Measurements from ENCODE around the gene NTM. TPM values are rescaled to one million over a fixed set of nuclear protein-coding genes. Genes with fewer than 3 reads are reported as not detected.

The NTM gene
- polyA plus RNA-seq, 1 donor from 2014 or later = 39.4 TPM

DNA sequence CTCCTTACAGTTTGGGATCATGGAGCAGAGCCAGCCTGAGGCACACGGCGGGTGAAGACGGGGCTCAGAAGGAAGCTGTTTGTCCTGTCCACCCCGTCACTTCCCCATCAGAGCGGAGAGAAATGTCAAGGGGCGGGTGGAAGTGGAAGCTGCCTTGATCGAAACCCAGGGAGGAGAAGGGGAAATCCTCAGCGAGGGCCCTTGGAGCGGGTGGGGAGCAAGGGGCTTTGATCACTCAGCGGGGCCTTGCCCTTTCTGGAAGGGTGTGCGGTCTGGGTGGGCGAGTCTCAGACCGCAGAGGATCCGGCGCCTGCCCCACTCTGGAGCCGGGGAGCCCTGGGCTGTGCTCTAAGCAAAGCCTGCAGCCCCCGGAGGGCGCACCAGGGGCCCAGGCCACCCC lies 320.4 kb downstream of the NTM start:
- TF ChIP-seq, protein P1, sequence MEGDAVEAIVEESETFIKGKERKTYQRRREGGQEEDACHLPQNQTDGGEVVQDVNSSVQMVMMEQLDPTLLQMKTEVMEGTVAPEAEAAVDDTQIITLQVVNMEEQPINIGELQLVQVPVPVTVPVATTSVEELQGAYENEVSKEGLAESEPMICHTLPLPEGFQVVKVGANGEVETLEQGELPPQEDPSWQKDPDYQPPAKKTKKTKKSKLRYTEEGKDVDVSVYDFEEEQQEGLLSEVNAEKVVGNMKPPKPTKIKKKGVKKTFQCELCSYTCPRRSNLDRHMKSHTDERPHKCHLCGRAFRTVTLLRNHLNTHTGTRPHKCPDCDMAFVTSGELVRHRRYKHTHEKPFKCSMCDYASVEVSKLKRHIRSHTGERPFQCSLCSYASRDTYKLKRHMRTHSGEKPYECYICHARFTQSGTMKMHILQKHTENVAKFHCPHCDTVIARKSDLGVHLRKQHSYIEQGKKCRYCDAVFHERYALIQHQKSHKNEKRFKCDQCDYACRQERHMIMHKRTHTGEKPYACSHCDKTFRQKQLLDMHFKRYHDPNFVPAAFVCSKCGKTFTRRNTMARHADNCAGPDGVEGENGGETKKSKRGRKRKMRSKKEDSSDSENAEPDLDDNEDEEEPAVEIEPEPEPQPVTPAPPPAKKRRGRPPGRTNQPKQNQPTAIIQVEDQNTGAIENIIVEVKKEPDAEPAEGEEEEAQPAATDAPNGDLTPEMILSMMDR (IDR thresholded peaks at IDR 0.05; ENCODE audit: poor library complexity, severe bottlenecking) = no peak
- TF ChIP-seq TAF1 (IDR thresholded peaks at IDR 0.05; ENCODE audit: low read depth) = no peak
- TF ChIP-seq EP300 (conservative IDR thresholded peaks at IDR 0.05; ENCODE audit: poor library complexity, severe bottlenecking) = no peak
- TF ChIP-seq EZH2 (IDR thresholded peaks at IDR 0.05; ENCODE audit: borderline replicate concordance, insufficient read depth, low read length, poor library complexity, severe bottlenecking) = no peak
- TF ChIP-seq MXI1 (conservative IDR thresholded peaks at IDR 0.05; ENCODE audit: poor library complexity, severe bottlenecking) = no peak
- TF ChIP-seq RAD21 (conservative IDR thresholded peaks at IDR 0.05) = no peak
- TF ChIP-seq, protein P2, sequence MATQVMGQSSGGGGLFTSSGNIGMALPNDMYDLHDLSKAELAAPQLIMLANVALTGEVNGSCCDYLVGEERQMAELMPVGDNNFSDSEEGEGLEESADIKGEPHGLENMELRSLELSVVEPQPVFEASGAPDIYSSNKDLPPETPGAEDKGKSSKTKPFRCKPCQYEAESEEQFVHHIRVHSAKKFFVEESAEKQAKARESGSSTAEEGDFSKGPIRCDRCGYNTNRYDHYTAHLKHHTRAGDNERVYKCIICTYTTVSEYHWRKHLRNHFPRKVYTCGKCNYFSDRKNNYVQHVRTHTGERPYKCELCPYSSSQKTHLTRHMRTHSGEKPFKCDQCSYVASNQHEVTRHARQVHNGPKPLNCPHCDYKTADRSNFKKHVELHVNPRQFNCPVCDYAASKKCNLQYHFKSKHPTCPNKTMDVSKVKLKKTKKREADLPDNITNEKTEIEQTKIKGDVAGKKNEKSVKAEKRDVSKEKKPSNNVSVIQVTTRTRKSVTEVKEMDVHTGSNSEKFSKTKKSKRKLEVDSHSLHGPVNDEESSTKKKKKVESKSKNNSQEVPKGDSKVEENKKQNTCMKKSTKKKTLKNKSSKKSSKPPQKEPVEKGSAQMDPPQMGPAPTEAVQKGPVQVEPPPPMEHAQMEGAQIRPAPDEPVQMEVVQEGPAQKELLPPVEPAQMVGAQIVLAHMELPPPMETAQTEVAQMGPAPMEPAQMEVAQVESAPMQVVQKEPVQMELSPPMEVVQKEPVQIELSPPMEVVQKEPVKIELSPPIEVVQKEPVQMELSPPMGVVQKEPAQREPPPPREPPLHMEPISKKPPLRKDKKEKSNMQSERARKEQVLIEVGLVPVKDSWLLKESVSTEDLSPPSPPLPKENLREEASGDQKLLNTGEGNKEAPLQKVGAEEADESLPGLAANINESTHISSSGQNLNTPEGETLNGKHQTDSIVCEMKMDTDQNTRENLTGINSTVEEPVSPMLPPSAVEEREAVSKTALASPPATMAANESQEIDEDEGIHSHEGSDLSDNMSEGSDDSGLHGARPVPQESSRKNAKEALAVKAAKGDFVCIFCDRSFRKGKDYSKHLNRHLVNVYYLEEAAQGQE (IDR thresholded peaks at IDR 0.05; ENCODE audit: borderline replicate concordance) = no peak
- no peak for TF ChIP-seq SMC3 (conservative IDR thresholded peaks at IDR 0.05; ENCODE audit: poor library complexity)
- no peak for TF ChIP-seq POLR2AphosphoS5 (IDR thresholded peaks at IDR 0.05)
- Histone ChIP-seq H3K79me2 (replicated peaks; ENCODE audit: insufficient read depth, low read length) (no peaks in the 10 kb centered on the region), H4K20me1 (ENCODE audit: insufficient read depth) (no peaks in the 10 kb centered on the region), H3K4me3 (ENCODE audit: low read length) (no peak overlapping the region), H3K9me2 (ENCODE audit: insufficient read depth, low read length) (no peaks in the 10 kb centered on the region), H3K27ac (ENCODE audit: low read length) (no peak overlapping the region), H3K9ac (ENCODE audit: low read length) (no peak overlapping the region), H3K36me3 (ENCODE audit: insufficient read depth, low read length) (no peaks in the 10 kb centered on the region), H2AFZ (ENCODE audit: low read depth, low read length) (no peak overlapping the region), H3K9me3 (ENCODE audit: low read length) (no peaks in the 10 kb centered on the region), H3K27me3 (ENCODE audit: insufficient read depth, low read depth, low read length) (no peaks in the 10 kb centered on the region), H3K4me2 (ENCODE audit: low read length) (no peak overlapping the region), H3F3A (ENCODE audit: insufficient read depth, low read length, poor library complexity, severe bottlenecking) (no peaks in the 10 kb centered on the region)

DNA sequence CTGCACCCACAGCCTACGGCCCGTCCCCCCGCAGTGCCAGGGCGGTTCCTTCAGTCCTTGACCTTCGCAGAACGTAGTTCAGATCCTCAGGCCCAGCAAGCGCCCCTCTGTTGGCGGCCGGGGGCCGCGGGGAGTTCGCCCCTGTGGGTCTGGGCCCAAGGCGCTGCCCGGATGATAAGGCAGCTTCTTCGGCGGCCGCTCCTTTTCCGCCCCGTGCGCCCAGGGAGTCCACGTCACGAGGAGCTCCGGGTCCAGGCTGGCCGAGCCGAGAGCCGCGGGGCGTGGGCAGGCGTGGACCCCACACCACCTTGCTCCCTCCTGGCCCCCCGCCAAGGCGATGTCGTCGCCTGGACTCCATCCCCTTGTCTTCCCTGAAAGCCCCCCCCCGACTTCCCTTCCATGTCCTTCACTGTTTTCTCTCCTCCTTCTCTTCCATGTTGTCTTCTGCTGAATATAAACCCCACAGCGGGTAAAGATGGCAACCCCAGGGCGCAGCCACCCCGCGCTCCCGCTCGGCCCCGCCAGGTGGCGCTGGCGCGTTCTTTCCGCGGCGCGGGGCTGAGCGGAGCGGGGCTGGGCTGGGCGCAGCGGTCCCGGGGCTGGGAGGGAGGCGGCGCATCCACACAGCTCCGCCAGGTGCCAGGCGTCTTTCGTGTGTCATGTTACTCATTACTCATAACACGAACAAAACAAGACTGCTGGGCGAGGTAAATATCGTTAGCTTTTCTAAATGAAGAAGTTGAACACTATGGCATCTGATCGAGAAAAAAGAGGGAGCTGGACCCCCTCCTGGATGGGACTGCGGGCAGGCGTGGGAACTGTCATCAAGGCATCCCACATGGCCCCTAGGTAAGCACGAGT lies 321.0 kb downstream of the NTM start:
- Histone ChIP-seq H3K9ac (ENCODE audit: low read length) (no peak overlapping the region), H2AFZ (ENCODE audit: low read depth, low read length) (no peak overlapping the region), H3K4me3 (ENCODE audit: low read length) (no peak overlapping the region), H3K27ac (ENCODE audit: low read length) (no peak overlapping the region), H3K79me2 (replicated peaks; ENCODE audit: insufficient read depth, low read length) (no peaks in the 10 kb centered on the region), H3K4me2 (ENCODE audit: low read length) (no peak overlapping the region), H4K20me1 (ENCODE audit: insufficient read depth) (no peaks in the 10 kb centered on the region), H3K36me3 (ENCODE audit: insufficient read depth, low read length) (no peaks in the 10 kb centered on the region), H3K27me3 (ENCODE audit: insufficient read depth, low read depth, low read length) (no peaks in the 10 kb centered on the region), H3F3A (ENCODE audit: insufficient read depth, low read length, poor library complexity, severe bottlenecking) (no peaks in the 10 kb centered on the region), H3K9me2 (ENCODE audit: insufficient read depth, low read length) (no peaks in the 10 kb centered on the region), H3K9me3 (ENCODE audit: low read length) (no peaks in the 10 kb centered on the region)
- peak; percentile 27 for TF ChIP-seq RAD21 (conservative IDR thresholded peaks at IDR 0.05)
- peak; percentile 36 for TF ChIP-seq SMC3 (conservative IDR thresholded peaks at IDR 0.05; ENCODE audit: poor library complexity)
- TF ChIP-seq, protein P1 (IDR thresholded peaks at IDR 0.05; ENCODE audit: poor library complexity, severe bottlenecking) = peak; percentile 56
- TF ChIP-seq, protein P2 (IDR thresholded peaks at IDR 0.05; ENCODE audit: borderline replicate concordance) = no peak

Data from neural cell (in vitro differentiated cells).